ENCODE measurements around the gene SLC43A1.

DNA sequence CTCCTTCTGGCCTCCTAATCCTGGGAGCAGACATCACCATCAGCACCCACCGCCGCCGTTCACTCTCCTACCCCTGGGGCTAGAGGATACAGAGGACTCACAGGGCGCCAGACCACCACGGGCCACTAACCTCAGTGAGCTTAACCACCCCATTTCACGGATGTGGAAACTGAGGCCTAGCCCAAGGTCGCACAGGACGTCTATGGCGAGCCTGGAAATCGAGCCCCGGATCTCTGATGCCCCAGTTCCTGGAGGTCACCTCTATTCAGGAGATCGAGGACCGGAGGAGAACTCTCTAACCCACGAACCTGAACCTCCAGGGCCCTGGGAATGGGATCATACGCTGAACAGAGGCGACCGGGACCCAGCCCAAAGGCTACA is 14.7 kb upstream of the SLC43A1 start:
- TF ChIP-seq POLR2AphosphoS5 (IDR thresholded peaks at IDR 0.05) = no peak
- no peak for TF ChIP-seq CTCF (IDR thresholded peaks at IDR 0.05)
- no peak for TF ChIP-seq EP300 (IDR thresholded peaks at IDR 0.05)
- TF ChIP-seq POLR2A (IDR thresholded peaks at IDR 0.05) = no peak

Measured in sigmoid colon (tissue), 4 donors.